NB4 (cell line): ENCODE data around the gene S100A12.

Source experiments
- CTCF ChIP-seq: IDR thresholded peaks from one replicate; pipeline ENCODE4 v1.5.1; 2012; ENCODE audit warnings: low read depth, low read length
- MAX ChIP-seq: IDR thresholded peaks from 2 replicates; pipeline ENCODE4 v1.6.1; 2011; ENCODE audit warnings: low read depth, low read length
- MYC ChIP-seq: IDR thresholded peaks from 2 replicates; pipeline ENCODE4 v1.6.1; 2011; ENCODE audit warnings: low read depth, low read length
- POLR2A ChIP-seq: IDR thresholded peaks from 2 replicates; pipeline ENCODE4 v1.6.1; 2011; ENCODE audit warnings: mild to moderate bottlenecking; ENCODE audit not compliant: insufficient read length; ENCODE audit errors: extremely low read depth

- TF ChIP-seq CTCF (no peak), POLR2A (no peak), MYC (no peak), MAX (no peak)
Observed at GRCh38 chr1:153346077-153346723, 29.2 kb downstream of the S100A12 start.
